Stomach smooth muscle (tissue), 2 donors: Measurements from ENCODE around the gene EYA2.
"Not testable (repeated sequence)": the region's sequence is repeated elsewhere in the genome, so short reads cannot be mapped to it uniquely, and the experiment has no call there.

Experiments
- H3K27ac ChIP-seq: one replicate; pipeline ENCODE4 v1.7.0; 2013; ENCODE audit warnings: mild to moderate bottlenecking, low read length, inconsistent platforms
- H3K27me3 ChIP-seq, 2 donors: one replicate each; pipeline ENCODE4 v1.7.0; 2013; ENCODE audit warnings: low read length in 2 of 2; ENCODE audit not compliant: insufficient read depth in 2 of 2, control insufficient read depth in 1 of 2
- H3K36me3 ChIP-seq, 2 donors: one replicate each; pipeline ENCODE4 v1.7.0; 2013; ENCODE audit warnings: low read length in 2 of 2; ENCODE audit not compliant: control insufficient read depth in 2 of 2, insufficient read depth in 2 of 2
- H3K4me1 ChIP-seq: one replicate; pipeline ENCODE4 v1.7.0; 2013; ENCODE audit warnings: low read length; ENCODE audit not compliant: control insufficient read depth, insufficient read depth
- H3K4me3 ChIP-seq, 2 donors: one replicate each; pipeline ENCODE4 v1.7.0; 2013; ENCODE audit warnings: low read length in 2 of 2
- H3K9ac ChIP-seq, 2 donors: one replicate each; pipeline ENCODE4 v1.7.0; 2013; ENCODE audit warnings: low read length in 2 of 2, mild to moderate bottlenecking in 1 of 2
- H3K9me3 ChIP-seq, 2 donors: one replicate each; pipeline ENCODE4 v1.7.0; 2013; ENCODE audit warnings: low read length in 2 of 2; ENCODE audit not compliant: control insufficient read depth in 2 of 2
- donor health status: healthy.
- donor health status: Pancreatic carcinoma.

Gene EYA2

DNA sequence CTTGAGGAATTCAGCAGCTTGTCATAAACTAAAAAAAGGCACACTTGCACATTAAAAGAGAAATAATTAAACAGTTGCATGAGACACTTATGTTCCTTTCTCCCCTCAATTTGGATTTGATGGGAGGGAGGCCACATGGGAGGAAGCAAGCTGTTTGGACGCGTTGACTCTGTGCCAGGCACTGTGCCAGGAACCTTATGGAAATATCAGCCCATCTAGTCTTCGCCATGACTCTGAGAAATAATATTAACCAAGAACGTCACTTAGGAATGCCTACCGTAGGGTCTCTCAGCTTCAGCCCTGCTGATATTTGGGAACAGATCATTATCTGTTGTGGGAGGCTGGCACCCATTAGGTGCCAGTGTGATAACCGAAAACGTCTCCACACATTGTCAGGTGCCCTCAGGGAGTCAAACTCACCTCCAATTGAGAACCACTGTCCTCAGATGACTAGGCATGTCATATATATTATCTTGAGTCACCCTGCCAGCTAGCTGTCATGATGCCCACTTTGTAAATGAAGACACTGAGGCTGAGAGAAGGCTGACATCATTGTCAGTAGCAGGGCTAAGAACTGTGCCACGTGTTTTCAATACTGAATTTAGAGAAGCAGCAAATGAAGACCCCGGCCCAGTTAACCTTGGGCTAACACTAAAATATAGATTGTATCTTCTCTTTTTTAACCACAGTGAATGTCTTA is 36.1 kb downstream of the EYA2 start:
- no peak overlapping the region for H3K27ac ChIP-seq
- no peaks in the 10 kb centered on the region for H3K36me3 ChIP-seq
- H3K9ac ChIP-seq: no peak overlapping the region
- no peak overlapping the region for H3K4me3 ChIP-seq
- no peaks in the 10 kb centered on the region for H3K9me3 ChIP-seq
- H3K27me3 ChIP-seq: peaks cover 23 to 36% of the 10 kb centered on the region in 2 donors
- H3K4me1 ChIP-seq: peaks cover 2% of the 10 kb centered on the region

DNA sequence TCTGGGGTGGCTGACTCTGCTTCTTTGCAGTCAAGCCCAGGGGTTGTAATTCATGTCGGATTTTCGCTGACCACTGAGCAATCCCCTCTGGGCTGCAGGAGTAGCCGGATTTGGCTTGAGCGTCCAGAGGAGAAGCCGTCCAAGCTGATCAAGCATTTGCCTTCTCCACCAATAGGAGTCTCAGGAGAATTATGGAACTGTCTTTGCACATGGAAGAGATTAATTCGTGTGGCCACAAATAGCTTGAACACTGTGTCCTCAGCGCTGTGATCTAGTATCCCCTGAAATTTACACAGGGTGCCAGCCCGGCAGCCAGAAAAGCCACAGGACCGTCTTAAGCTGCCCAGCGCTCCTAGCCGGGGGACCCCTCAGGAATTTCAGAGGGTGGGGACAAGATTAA is 37.1 kb downstream of the EYA2 start:
- Histone ChIP-seq H3K27me3 (peaks cover 30 to 35% of the 10 kb centered on the region in 2 donors), H3K9me3 (no peaks in the 10 kb centered on the region), H3K9ac (no peak overlapping the region), H3K36me3 (no peaks in the 10 kb centered on the region), H3K4me1 (peaks cover 2% of the 10 kb centered on the region), H3K27ac (no peak overlapping the region), H3K4me3 (no peak overlapping the region)

GRCh38 chr20:46932439-46932838 is 37.8 kb downstream of the EYA2 start:
- H3K9ac ChIP-seq, H3K36me3 ChIP-seq, H3K27ac ChIP-seq, H3K4me1 ChIP-seq, H3K4me3 ChIP-seq, H3K9me3 ChIP-seq: not testable (repeated sequence)
- H3K27me3 ChIP-seq: peaks cover 28 to 33% of the 10 kb centered on the region in 2 donors

GRCh38 chr20:46933150-46933549 is 38.5 kb downstream of the EYA2 start:
- no peaks in the 10 kb centered on the region for H3K36me3 ChIP-seq
- no peak overlapping the region for H3K27ac ChIP-seq
- no peak overlapping the region for H3K4me3 ChIP-seq
- no peak overlapping the region for H3K9ac ChIP-seq
- H3K27me3 ChIP-seq: peaks cover 28 to 33% of the 10 kb centered on the region in 2 donors
- no peaks in the 10 kb centered on the region for H3K9me3 ChIP-seq
- peaks cover 2% of the 10 kb centered on the region for H3K4me1 ChIP-seq

- Histone ChIP-seq H3K27ac (no peak overlapping the region), H3K9ac (no peak overlapping the region), H3K27me3 (peaks cover 27 to 33% of the 10 kb centered on the region in 2 donors), H3K4me3 (no peak overlapping the region), H3K9me3 (no peaks in the 10 kb centered on the region), H3K4me1 (peaks cover 2% of the 10 kb centered on the region), H3K36me3 (no peaks in the 10 kb centered on the region)
Observed at GRCh38 chr20:46934746-46935287, 40.2 kb downstream of the EYA2 start.

DNA sequence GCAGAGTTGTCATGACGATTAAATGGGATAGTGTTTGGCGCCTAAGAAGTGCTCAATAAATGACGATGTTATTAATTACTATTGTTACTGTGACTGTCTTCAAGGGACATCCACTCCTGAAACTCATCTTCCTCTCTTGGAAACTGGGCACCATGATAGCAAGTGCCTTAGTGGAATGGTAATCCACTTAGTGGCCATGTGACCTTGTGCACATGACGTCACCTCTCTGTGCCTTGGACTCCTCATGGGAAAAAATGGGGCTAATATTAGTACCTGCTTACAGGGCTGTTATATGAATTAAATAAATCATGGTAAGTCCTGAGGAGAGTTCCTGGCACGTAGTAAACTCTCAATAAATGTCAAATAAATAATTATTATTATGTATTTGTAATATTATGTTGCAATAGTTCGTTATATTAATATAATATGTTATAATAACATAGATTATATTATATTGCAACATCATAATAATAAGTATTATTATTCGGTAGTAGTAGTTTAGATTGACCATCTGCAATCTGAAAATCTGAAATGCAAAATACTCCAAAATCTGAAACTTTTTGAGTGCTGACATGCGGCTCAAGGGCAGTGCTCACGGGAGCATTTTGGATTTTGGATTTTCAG is 40.9 kb downstream of the EYA2 start:
- Histone ChIP-seq H3K9ac (no peak overlapping the region), H3K4me1 (peaks cover 2% of the 10 kb centered on the region), H3K9me3 (no peaks in the 10 kb centered on the region), H3K4me3 (no peak overlapping the region), H3K27ac (no peak overlapping the region), H3K27me3 (peaks cover 30 to 32% of the 10 kb centered on the region in 2 donors), H3K36me3 (no peaks in the 10 kb centered on the region)

GRCh38 chr20:46936415-46937156 is 41.9 kb downstream of the EYA2 start:
- Histone ChIP-seq H3K4me1 (peaks cover under 1% of the 10 kb centered on the region), H3K36me3 (no peaks in the 10 kb centered on the region), H3K27ac (no peak overlapping the region), H3K27me3 (peaks cover 21 to 29% of the 10 kb centered on the region in 2 donors), H3K4me3 (no peak overlapping the region), H3K9ac (no peak overlapping the region), H3K9me3 (no peaks in the 10 kb centered on the region)

DNA sequence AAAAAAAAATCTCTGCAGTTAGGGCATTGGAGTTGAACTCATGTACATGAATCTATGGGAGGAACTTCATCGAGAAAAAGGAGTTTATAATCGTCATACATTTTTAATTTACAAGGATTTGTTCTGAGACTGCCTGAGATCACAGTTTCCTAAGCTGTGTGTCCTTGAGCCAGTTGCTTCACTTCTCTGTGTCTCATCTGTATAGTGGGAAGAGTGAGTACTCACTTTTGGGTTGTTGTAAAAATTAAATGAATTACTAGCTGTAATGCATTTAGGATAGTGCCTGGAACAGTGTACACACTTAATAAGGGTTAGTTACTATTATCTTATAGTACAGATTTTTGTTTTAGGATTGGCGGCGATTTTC is 42.5 kb downstream of the EYA2 start:
- Histone ChIP-seq H3K36me3 (no peaks in the 10 kb centered on the region), H3K4me1 (no peaks in the 10 kb centered on the region), H3K9me3 (no peaks in the 10 kb centered on the region), H3K27me3 (peaks cover 16 to 28% of the 10 kb centered on the region in 2 donors), H3K27ac (no peak overlapping the region), H3K4me3 (no peak overlapping the region), H3K9ac (no peak overlapping the region)

GRCh38 chr20:46937533-46938226 is 43.0 kb downstream of the EYA2 start:
- H3K4me1 ChIP-seq: no peaks in the 10 kb centered on the region
- no peak overlapping the region for H3K27ac ChIP-seq
- H3K4me3 ChIP-seq: no peak overlapping the region
- peaks cover 14 to 27% of the 10 kb centered on the region in 2 donors for H3K27me3 ChIP-seq
- H3K36me3 ChIP-seq: no peaks in the 10 kb centered on the region
- H3K9ac ChIP-seq: no peak overlapping the region
- no peaks in the 10 kb centered on the region for H3K9me3 ChIP-seq

GRCh38 chr20:46938434-46938833 is 43.8 kb downstream of the EYA2 start:
- H3K36me3 ChIP-seq: no peaks in the 10 kb centered on the region
- no peak overlapping the region for H3K4me3 ChIP-seq
- H3K9me3 ChIP-seq: no peaks in the 10 kb centered on the region
- no peaks in the 10 kb centered on the region for H3K4me1 ChIP-seq
- H3K9ac ChIP-seq: no peak overlapping the region
- no peak overlapping the region for H3K27ac ChIP-seq
- H3K27me3 ChIP-seq: peaks cover 14 to 22% of the 10 kb centered on the region in 2 donors
